SK-N-SH treated with all-trans-retinoic acid at 6 μM for 48 hours (cell line): ENCODE results near the gene EMCN.

Source experiments
- ATAC-seq: fragments of 200-7000 bp; cut with Tn5 transposase; 3 replicates; pipeline ENCODE4 v1.9.1; 2020; ENCODE audit warnings: mild to moderate bottlenecking, moderate library complexity
- ARNTL ChIP-seq: fragments of 450-650 bp; formaldehyde crosslinking; IDR thresholded peaks from 2 replicates; pipeline ENCODE4 v1.5.0; 2020; ENCODE audit warnings: low read depth, mild to moderate bottlenecking, moderate library complexity, borderline replicate concordance
- BACH2 ChIP-seq: fragments of 250-450 bp; sonication (Bioruptor Pico); IDR thresholded peaks from 2 replicates; pipeline ENCODE4 v1.9.0; 2021; ENCODE audit warnings: mild to moderate bottlenecking, borderline replicate concordance
- CREB5 ChIP-seq: fragments of 250-450 bp; sonication (Bioruptor Pico); IDR thresholded peaks from 2 replicates; pipeline ENCODE4 v1.5.1; 2020; ENCODE audit warnings: low read depth, mild to moderate bottlenecking, moderate library complexity
- CSDC2 ChIP-seq: fragments of 250-450 bp; sonication (Bioruptor Pico); IDR thresholded peaks from 2 replicates; pipeline ENCODE4 v1.5.0; 2020; ENCODE audit warnings: mild to moderate bottlenecking, moderate library complexity
- ESRRG ChIP-seq: fragments of 250-450 bp; sonication (Bioruptor Pico); IDR thresholded peaks from 2 replicates; pipeline ENCODE4 v1.6.1; 2021; ENCODE audit warnings: mild to moderate bottlenecking
- GLIS3 ChIP-seq: fragments of 250-450 bp; sonication (Bioruptor Pico); IDR thresholded peaks from 2 replicates; pipeline ENCODE4 v1.5.0; 2020; ENCODE audit warnings: mild to moderate bottlenecking, moderate library complexity
- ISL1 ChIP-seq: fragments of 250-450 bp; sonication (Bioruptor Pico); IDR thresholded peaks from 2 replicates; pipeline ENCODE4 v2.1.2; 2022; ENCODE audit warnings: mild to moderate bottlenecking, moderate library complexity
- PATZ1 ChIP-seq: fragments of 250-450 bp; sonication (Bioruptor Pico); IDR thresholded peaks from 2 replicates; pipeline ENCODE4 v1.8.0; 2020; ENCODE audit warnings: mild to moderate bottlenecking, moderate library complexity, borderline replicate concordance
- POU6F1 ChIP-seq: fragments of 250-450 bp; sonication (Bioruptor Pico); IDR thresholded peaks from 2 replicates; pipeline ENCODE4 v1.8.0; 2021; ENCODE audit warnings: low read depth, mild to moderate bottlenecking, moderate library complexity, borderline replicate concordance
- PPARA ChIP-seq: fragments of 250-450 bp; sonication (Bioruptor Pico); IDR thresholded peaks from 2 replicates; pipeline ENCODE4 v1.5.0; 2020; ENCODE audit warnings: mild to moderate bottlenecking, borderline replicate concordance
- RARB ChIP-seq: fragments of 250-450 bp; sonication (Bioruptor Pico); IDR thresholded peaks from 2 replicates; pipeline ENCODE4 v1.8.0; 2021; ENCODE audit warnings: mild to moderate bottlenecking, moderate library complexity
- SNAI2 ChIP-seq: fragments of 250-450 bp; sonication (Bioruptor Pico); IDR thresholded peaks from 2 replicates; pipeline ENCODE4 v1.5.0; 2020; ENCODE audit warnings: mild to moderate bottlenecking, moderate library complexity
- TCF4 ChIP-seq: fragments of 250-450 bp; sonication (Bioruptor Pico); IDR thresholded peaks from 2 replicates; pipeline ENCODE4 v1.8.0; 2021; ENCODE audit warnings: mild to moderate bottlenecking, moderate library complexity, borderline replicate concordance
- TOX ChIP-seq: fragments of 250-450 bp; sonication (Bioruptor Pico); IDR thresholded peaks from 2 replicates; pipeline ENCODE4 v1.8.0; 2021; ENCODE audit warnings: mild to moderate bottlenecking, moderate library complexity, borderline replicate concordance
- TSHZ2 ChIP-seq: fragments of 250-450 bp; sonication (Bioruptor Pico); IDR thresholded peaks from 2 replicates; pipeline ENCODE4 v1.5.0; 2020; ENCODE audit warnings: mild to moderate bottlenecking, moderate library complexity
- ZC3H10 ChIP-seq: fragments of 250-450 bp; sonication (Bioruptor Pico); IDR thresholded peaks from 2 replicates; pipeline ENCODE4 v1.5.1; 2021; ENCODE audit warnings: mild to moderate bottlenecking, moderate library complexity
- ZFP3 ChIP-seq: fragments of 250-450 bp; sonication (Bioruptor Pico); IDR thresholded peaks from 2 replicates; pipeline ENCODE4 v1.5.0; 2020; ENCODE audit warnings: mild to moderate bottlenecking, moderate library complexity
- ZFP30 ChIP-seq: fragments of 450-650 bp; formaldehyde crosslinking; IDR thresholded peaks from 2 replicates; pipeline ENCODE4 v1.5.0; 2022; ENCODE audit warnings: mild to moderate bottlenecking, moderate library complexity
- ZNF70 ChIP-seq: fragments of 450-650 bp; formaldehyde crosslinking; IDR thresholded peaks from 2 replicates; pipeline ENCODE4 v1.5.0; 2020; ENCODE audit warnings: mild to moderate bottlenecking, moderate library complexity
- ZNF8 ChIP-seq: fragments of 450-650 bp; formaldehyde crosslinking; IDR thresholded peaks from 2 replicates; pipeline ENCODE4 v1.5.0; 2020; ENCODE audit warnings: mild to moderate bottlenecking, moderate library complexity

Gene EMCN

GRCh38 chr4:100379583-100380105 is 138.2 kb downstream of the EMCN start:
- ATAC-seq, result no peak
- TF ChIP-seq ZFP3, result no peak
- no peak for TF ChIP-seq TCF4 (CRISPR knock-in tag)
- no peak for TF ChIP-seq ZFP30
- TF ChIP-seq ISL1 (CRISPR knock-in tag), result no peak
- TF ChIP-seq GLIS3 (CRISPR knock-in tag), result no peak
- TF ChIP-seq ESRRG, result no peak
- no peak for TF ChIP-seq CSDC2 (CRISPR knock-in tag)
- no peak for TF ChIP-seq POU6F1 (CRISPR knock-in tag)
- TF ChIP-seq CREB5 (CRISPR knock-in tag), result no peak
- no peak for TF ChIP-seq PATZ1

- ATAC-seq, result 0 out of 3 replicates have a peak, but pooled peaks have one; percentile 37
- TF ChIP-seq TOX (CRISPR knock-in tag) (no peak), CREB5 (CRISPR knock-in tag) (no peak), ZC3H10 (CRISPR knock-in tag) (no peak), ARNTL (CRISPR knock-in tag) (no peak), TCF4 (CRISPR knock-in tag) (no peak), CSDC2 (CRISPR knock-in tag) (no peak)
Observed at GRCh38 chr4:100372432-100372831, 145.4 kb downstream of the EMCN start.

- ATAC-seq, result no peak
- no peak for TF ChIP-seq ZC3H10 (CRISPR knock-in tag)
- TF ChIP-seq, all 23 proteins: peak for 0
Observed at GRCh38 chr4:100369871-100370270, 148.0 kb downstream of the EMCN start.

GRCh38 chr4:100367451-100367850 is 150.4 kb downstream of the EMCN start:
- ATAC-seq, result no peak
- TF ChIP-seq TSHZ2 (CRISPR knock-in tag) (no peak), CSDC2 (CRISPR knock-in tag) (no peak), ISL1 (CRISPR knock-in tag) (no peak), ESRRG (no peak), PPARA (CRISPR knock-in tag) (no peak), POU6F1 (CRISPR knock-in tag) (no peak), SNAI2 (no peak), PATZ1 (no peak), ZFP3 (no peak), ZNF70 (CRISPR knock-in tag) (no peak), TCF4 (CRISPR knock-in tag) (no peak), ZNF8 (CRISPR knock-in tag) (no peak), BACH2 (CRISPR knock-in tag) (no peak), TOX (CRISPR knock-in tag) (no peak), CREB5 (CRISPR knock-in tag) (no peak), RARB (CRISPR knock-in tag) (no peak), ZFP30 (no peak), ZC3H10 (CRISPR knock-in tag) (no peak)
